OCI-LY3 (cell line): ENCODE data around the gene VPS50.

Experiments
- H2AFZ ChIP-seq: fragments of 200-600, 300-600 bp; shearing (Covaris generic); 2 replicates; pipeline ENCODE4 v1.6.0; 2014; ENCODE audit warnings: antibody characterized with exemption, low read depth, low read length
- H3K27ac ChIP-seq: fragments of 200-600, 300-600 bp; sonication (generic); 2 replicates; pipeline ENCODE4 v1.5.1; 2014; ENCODE audit warnings: mild to moderate bottlenecking, low read length, moderate library complexity, mixed read lengths
- H3K27me3 ChIP-seq: fragments of 200-600, 300-600 bp; sonication (generic); 2 replicates; pipeline ENCODE4 v1.6.1; 2014; ENCODE audit warnings: low read depth, low read length, mixed read lengths
- H3K36me3 ChIP-seq: fragments of 200-600, 300-600 bp; sonication (generic); replicated peaks from 2 replicates; pipeline ENCODE3; 2014; ENCODE audit warnings: low read depth, low read length, mixed read lengths
- H3K4me1 ChIP-seq: fragments of 300-600, 200-600 bp; sonication (generic); 2 replicates; pipeline ENCODE4 v1.6.1; 2014; ENCODE audit warnings: low read length, mixed read lengths
- H3K4me2 ChIP-seq: fragments of 200-600, 300-600 bp; sonication (generic); 2 replicates; pipeline ENCODE4 v1.6.1; 2014; ENCODE audit warnings: low read length, mixed read lengths
- H3K4me3 ChIP-seq: fragments of 300-600, 200-600 bp; sonication (generic); 2 replicates; pipeline ENCODE4 v1.5.1; 2014; ENCODE audit warnings: antibody characterized with exemption, mild to moderate bottlenecking, low read length, moderate library complexity
- H3K79me2 ChIP-seq: fragments of 300-600, 200-600 bp; shearing (Covaris generic); 2 replicates; pipeline ENCODE4 v1.6.1; 2014; ENCODE audit warnings: mild to moderate bottlenecking, low read length, mixed read lengths
- H3K9ac ChIP-seq: fragments of 300-600, 200-600 bp; shearing (Covaris generic); 2 replicates; pipeline ENCODE4 v1.6.0; 2014; ENCODE audit warnings: mild to moderate bottlenecking, low read length, moderate library complexity
- H3K9me3 ChIP-seq: fragments of 200-600, 300-600 bp; shearing (Covaris generic); 2 replicates; pipeline ENCODE4 v1.6.1; 2014; ENCODE audit warnings: low read length, mixed read lengths; ENCODE audit not compliant: insufficient read depth
- H4K20me1 ChIP-seq: fragments of 200-600, 300-600 bp; sonication (generic); 2 replicates; pipeline ENCODE4 v1.6.1; 2016; ENCODE audit warnings: low read length, mixed read lengths; ENCODE audit not compliant: insufficient read depth
- EZH2phosphoT487 ChIP-seq: fragments of 200-600 bp; shearing (Covaris generic); IDR thresholded peaks from 2 replicates; pipeline ENCODE4 v1.6.1; 2018; ENCODE audit warnings: antibody characterized with exemption, mixed run types, low read depth
- TF ChIP-seq, protein P1 (sequence below): fragments of 200-600, 300-600 bp; sonication (generic); IDR thresholded peaks from 2 replicates; pipeline ENCODE4 v1.5.1; 2014; ENCODE audit warnings: antibody characterized with exemption, low read length, low read depth

The VPS50 gene

DNA sequence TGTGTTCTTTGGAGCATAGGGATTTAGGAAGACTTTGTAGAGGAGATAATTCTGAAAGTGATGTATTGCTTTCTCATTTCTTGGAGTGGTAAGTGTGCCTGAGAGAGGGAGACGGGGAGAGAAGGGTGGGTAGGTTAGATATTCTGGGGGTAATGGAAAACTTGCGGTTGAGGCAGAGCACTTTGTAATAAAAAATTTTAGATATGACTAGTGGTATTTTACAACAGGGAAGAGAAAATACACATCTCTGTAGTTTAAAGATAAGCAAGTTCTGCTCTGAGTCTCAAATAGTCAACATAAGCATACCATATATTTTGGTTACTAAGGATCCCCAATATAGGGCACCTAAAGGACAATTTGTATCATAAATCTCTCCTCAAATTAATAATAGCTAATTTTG, 6.6 kb downstream of the VPS50 start:
- TF ChIP-seq EZH2phosphoT487, result no peak
- TF ChIP-seq, protein P1, sequence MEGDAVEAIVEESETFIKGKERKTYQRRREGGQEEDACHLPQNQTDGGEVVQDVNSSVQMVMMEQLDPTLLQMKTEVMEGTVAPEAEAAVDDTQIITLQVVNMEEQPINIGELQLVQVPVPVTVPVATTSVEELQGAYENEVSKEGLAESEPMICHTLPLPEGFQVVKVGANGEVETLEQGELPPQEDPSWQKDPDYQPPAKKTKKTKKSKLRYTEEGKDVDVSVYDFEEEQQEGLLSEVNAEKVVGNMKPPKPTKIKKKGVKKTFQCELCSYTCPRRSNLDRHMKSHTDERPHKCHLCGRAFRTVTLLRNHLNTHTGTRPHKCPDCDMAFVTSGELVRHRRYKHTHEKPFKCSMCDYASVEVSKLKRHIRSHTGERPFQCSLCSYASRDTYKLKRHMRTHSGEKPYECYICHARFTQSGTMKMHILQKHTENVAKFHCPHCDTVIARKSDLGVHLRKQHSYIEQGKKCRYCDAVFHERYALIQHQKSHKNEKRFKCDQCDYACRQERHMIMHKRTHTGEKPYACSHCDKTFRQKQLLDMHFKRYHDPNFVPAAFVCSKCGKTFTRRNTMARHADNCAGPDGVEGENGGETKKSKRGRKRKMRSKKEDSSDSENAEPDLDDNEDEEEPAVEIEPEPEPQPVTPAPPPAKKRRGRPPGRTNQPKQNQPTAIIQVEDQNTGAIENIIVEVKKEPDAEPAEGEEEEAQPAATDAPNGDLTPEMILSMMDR, result no peak
- Histone ChIP-seq H3K4me1 (peaks cover 16% of the 10 kb centered on the region), H3K4me2 (peak overlapping the region; percentile 55), H3K9me3 (no peaks in the 10 kb centered on the region), H3K79me2 (0 out of 2 replicates have a peak, but pooled peaks cover 3% of the 10 kb centered on the region), H2AFZ (no peak overlapping the region), H3K9ac (no peak overlapping the region), H4K20me1 (no peaks in the 10 kb centered on the region), H3K36me3 (no peaks in the 10 kb centered on the region), H3K27me3 (no peaks in the 10 kb centered on the region), H3K4me3 (peak overlapping the region; percentile 38), H3K27ac (no peak overlapping the region)

GRCh38 chr7:93239824-93240223, 7.7 kb downstream of the VPS50 start:
- Histone ChIP-seq H3K27me3 (no peaks in the 10 kb centered on the region), H3K79me2 (0 out of 2 replicates have a peak, but pooled peaks cover 3% of the 10 kb centered on the region), H3K27ac (no peak overlapping the region), H3K4me2 (no peak overlapping the region), H3K36me3 (no peaks in the 10 kb centered on the region), H3K4me1 (peaks cover 16% of the 10 kb centered on the region), H4K20me1 (no peaks in the 10 kb centered on the region), H3K9me3 (no peaks in the 10 kb centered on the region), H3K9ac (no peak overlapping the region), H3K4me3 (no peak overlapping the region), H2AFZ (no peak overlapping the region)
- no peak for TF ChIP-seq EZH2phosphoT487
- TF ChIP-seq, protein P1, result no peak

DNA sequence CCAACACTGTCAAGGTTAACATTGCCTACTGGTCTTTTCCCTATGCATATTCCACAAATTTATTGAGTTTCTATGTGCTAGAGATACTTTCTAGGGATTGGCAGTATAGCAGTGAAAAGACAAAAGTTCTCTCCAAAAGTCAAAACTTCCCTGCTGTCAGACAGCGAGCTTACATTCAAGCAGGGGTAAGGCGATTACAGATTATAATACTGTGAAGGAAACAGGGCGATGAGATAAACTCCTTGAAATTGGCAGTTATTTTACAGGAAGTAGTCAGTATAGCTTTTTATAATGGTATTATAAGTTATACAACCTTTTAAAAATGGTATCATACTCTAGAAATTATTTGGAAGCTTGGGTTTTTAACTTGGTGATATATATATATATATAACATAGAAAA, 9.9 kb downstream of the VPS50 start:
- no peaks in the 10 kb centered on the region for H4K20me1 ChIP-seq
- TF ChIP-seq EZH2phosphoT487, result no peak
- no peaks in the 10 kb centered on the region for H3K79me2 ChIP-seq

GRCh38 chr7:93245525-93246432, 13.6 kb downstream of the VPS50 start:
- peak overlapping the region; percentile 47 for H3K9ac ChIP-seq
- no peaks in the 10 kb centered on the region for H3K27me3 ChIP-seq
- H3K36me3 ChIP-seq, result no peaks in the 10 kb centered on the region
- no peaks in the 10 kb centered on the region for H3K79me2 ChIP-seq
- H3K4me1 ChIP-seq, result 0 out of 2 replicates have a peak, but pooled peaks cover 5% of the 10 kb centered on the region
- H3K27ac ChIP-seq, result no peak overlapping the region
- peak overlapping the region; percentile 55; the same call in 1 of the 2 replicates for H2AFZ ChIP-seq
- peak overlapping the region; percentile 85 for H3K4me2 ChIP-seq
- no peaks in the 10 kb centered on the region for H4K20me1 ChIP-seq
- TF ChIP-seq, protein P1, result peak; percentile 85
- TF ChIP-seq EZH2phosphoT487, result no peak
- no peaks in the 10 kb centered on the region for H3K9me3 ChIP-seq
- peak overlapping the region; percentile 75 for H3K4me3 ChIP-seq

More for the DNA sequence above, 9.9 kb downstream of the VPS50 start:
- peaks cover 21% of the 10 kb centered on the region for H3K4me1 ChIP-seq
- H3K4me2 ChIP-seq, result no peak overlapping the region
- no peak overlapping the region for H3K9ac ChIP-seq
- no peak overlapping the region for H3K27ac ChIP-seq
- no peaks in the 10 kb centered on the region for H3K27me3 ChIP-seq
- no peak overlapping the region for H3K4me3 ChIP-seq
- H3K36me3 ChIP-seq, result no peaks in the 10 kb centered on the region
- no peak overlapping the region for H2AFZ ChIP-seq
- H3K9me3 ChIP-seq, result no peaks in the 10 kb centered on the region
